Upper lobe of right lung (tissue), 1 donor: Measurements from ENCODE around the gene TCFL5. TPM values are rescaled to one million over a fixed set of nuclear protein-coding genes. Genes with fewer than 3 reads are reported as not detected.

Experiments
- ATAC-seq: fragments of 200-7000 bp; cut with Tn5 transposase; one replicate; pipeline ENCODE4 v1.9.1; 2020; ENCODE audit warnings: mild to moderate bottlenecking, moderate library complexity
- DNase-seq: peaks from one replicate; pipeline ENCODE4 v3.0.0-alpha.2; 2020
- H3K27ac ChIP-seq: fragments of 200-600 bp; one replicate; pipeline ENCODE4 v1.8.0; 2022
- H3K27me3 ChIP-seq: fragments of 200-600 bp; one replicate; pipeline ENCODE4 v1.8.0; 2022; ENCODE audit warnings: mild to moderate bottlenecking
- H3K36me3 ChIP-seq: fragments of 200-600 bp; one replicate; pipeline ENCODE4 v1.8.0; 2022
- H3K4me1 ChIP-seq: fragments of 200-600 bp; one replicate; pipeline ENCODE4 v1.8.0; 2022
- H3K4me3 ChIP-seq: fragments of 200-600 bp; one replicate; pipeline ENCODE4 v1.8.0; 2022; ENCODE audit warnings: mild to moderate bottlenecking
- H3K9me3 ChIP-seq: fragments of 200-600 bp; one replicate; pipeline ENCODE4 v1.8.0; 2022
- CTCF ChIP-seq: fragments of 200-600 bp; IDR thresholded peaks from one replicate; pipeline ENCODE4 v1.8.0; 2022; ENCODE audit warnings: antibody characterized with exemption
- intact Hi-C: fragments of 100-400 bp; cut with DNase I; formaldehyde crosslinking; loops from one replicate; pipeline ENCODE4 v1.11.0; 2022
- total RNA-seq: library from RNA; stranded (reverse); fragmentation: NEBNext Ultra II Directional; extraction: Animal tissue kit (Norgen Biotek cat#: 25700); gene quantifications from one replicate; pipeline ENCODE4 v1.2.1, GENCODE V29; 2021
- donor health status: DM: no; HTN: yes; CAD: no; lungs with severe emphysema.

Gene TCFL5
- total RNA-seq, 1 donor from 2014 or later: 7.8 TPM

GRCh38 chr20:62802026-62802712 lies 59.5 kb downstream of the TCFL5 start:
- ATAC-seq (no peak), DNase-seq (no peak)
- Histone ChIP-seq H3K9me3 (no peaks in the 10 kb centered on the region), H3K27me3 (no peaks in the 10 kb centered on the region), H3K4me1 (peaks cover 20% of the 10 kb centered on the region), H3K36me3 (peaks cover 26% of the 10 kb centered on the region), H3K27ac (no peak overlapping the region), H3K4me3 (no peak overlapping the region)
- intact Hi-C loops: loop anchor here (10.0 kb wide), 1 partner anchor 127 kb away; no protein-coding TSS in a partner anchor
- no peak for TF ChIP-seq CTCF

GRCh38 chr20:62801284-62802010 lies 60.2 kb downstream of the TCFL5 start:
- Histone ChIP-seq H3K36me3 (peaks cover 25% of the 10 kb centered on the region), H3K27me3 (no peaks in the 10 kb centered on the region), H3K4me3 (no peak overlapping the region), H3K27ac (no peak overlapping the region), H3K4me1 (peaks cover 16% of the 10 kb centered on the region), H3K9me3 (no peaks in the 10 kb centered on the region)
- no peak for DNase-seq
- intact Hi-C loops: loop anchor here (10.0 kb wide), 1 partner anchor 127 kb away; no protein-coding TSS in a partner anchor
- no peak for ATAC-seq
- no peak for TF ChIP-seq CTCF

GRCh38 chr20:62800314-62801259 lies 61.0 kb downstream of the TCFL5 start:
- no peak for DNase-seq
- no peak for ATAC-seq
- Histone ChIP-seq H3K27ac (no peak overlapping the region), H3K27me3 (no peaks in the 10 kb centered on the region), H3K4me1 (peaks cover 7% of the 10 kb centered on the region), H3K4me3 (no peak overlapping the region), H3K36me3 (peaks cover 25% of the 10 kb centered on the region), H3K9me3 (no peaks in the 10 kb centered on the region)
- TF ChIP-seq CTCF: no peak
- intact Hi-C loops: loop anchor here (10.0 kb wide), 1 partner anchor 126 kb away; no protein-coding TSS in a partner anchor

- Histone ChIP-seq H3K9me3 (no peaks in the 10 kb centered on the region), H3K27me3 (no peaks in the 10 kb centered on the region), H3K4me1 (peaks cover 6% of the 10 kb centered on the region), H3K4me3 (no peak overlapping the region), H3K36me3 (peaks cover 25% of the 10 kb centered on the region), H3K27ac (no peak overlapping the region)
- no peak for ATAC-seq
- no peak for DNase-seq
- intact Hi-C loops: loop anchor here (10.0 kb wide), 1 partner anchor 125 kb away; no protein-coding TSS in a partner anchor
- no peak for TF ChIP-seq CTCF
These were observed 61.7 kb downstream of the TCFL5 start for GRCh38 chr20:62799873-62800272.

GRCh38 chr20:62799459-62799858 lies 62.2 kb downstream of the TCFL5 start:
- Histone ChIP-seq H3K27ac (no peak overlapping the region), H3K4me1 (peaks cover 6% of the 10 kb centered on the region), H3K4me3 (no peak overlapping the region), H3K36me3 (peaks cover 25% of the 10 kb centered on the region), H3K9me3 (no peaks in the 10 kb centered on the region), H3K27me3 (no peaks in the 10 kb centered on the region)
- ATAC-seq (no peak), DNase-seq (no peak)
- no peak for TF ChIP-seq CTCF
- intact Hi-C loops: no loop called here
